ENCODE measurements around the gene ABHD12.
"Not testable (repeated sequence)": the region's sequence is repeated elsewhere in the genome, so short reads cannot be mapped to it uniquely, and the experiment has no call there.

The ABHD12 gene

DNA sequence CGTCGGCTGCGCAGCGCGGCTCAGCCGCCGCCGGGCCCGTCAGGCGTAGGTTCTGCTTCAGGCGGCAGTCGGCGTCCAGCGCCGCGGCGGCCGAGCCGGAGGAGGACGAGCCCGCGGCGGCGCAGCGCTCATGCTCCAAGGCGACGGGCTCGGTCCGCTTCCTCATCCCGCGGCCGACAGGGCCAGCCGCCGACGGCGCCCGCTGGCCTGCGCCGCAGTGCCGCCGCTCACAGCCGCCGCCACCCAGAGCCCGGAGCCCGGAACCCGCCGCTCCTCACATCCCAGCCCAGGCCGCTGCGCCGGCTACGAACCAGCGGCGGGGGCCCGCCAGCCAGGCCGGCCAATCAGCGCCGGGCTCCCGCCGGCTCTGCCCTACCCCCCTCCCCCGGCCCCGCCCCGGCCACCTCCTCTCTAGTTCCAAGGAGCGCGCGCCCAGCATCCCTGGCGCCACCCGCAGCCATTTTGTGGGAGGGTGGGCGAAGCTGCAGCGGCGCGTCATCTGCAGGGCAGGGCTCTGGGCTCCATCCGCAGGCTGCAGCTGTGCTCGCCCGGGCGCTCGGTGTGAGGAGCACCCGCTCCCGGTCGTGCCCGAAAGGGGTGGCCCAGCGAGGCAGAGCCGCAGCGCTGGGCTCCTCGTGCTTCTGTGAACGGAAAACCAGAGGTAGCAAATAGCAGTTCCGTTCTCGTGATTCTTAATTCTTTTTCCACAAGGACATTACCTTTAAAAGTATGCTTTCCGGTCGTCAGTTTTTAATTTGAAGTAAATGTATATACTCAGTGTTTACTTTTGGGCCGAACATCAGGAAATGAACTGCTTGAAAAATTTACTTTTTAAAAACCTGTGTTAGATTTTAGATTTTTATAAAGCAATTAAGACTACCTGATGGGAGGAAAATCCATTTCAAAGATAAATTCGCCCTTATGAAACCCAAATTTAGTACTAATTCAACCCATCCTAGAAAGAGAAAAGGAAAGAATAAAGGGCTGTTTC lies at the start of gene ABHD12:
Gene ABHD12, minus strand, starts transcription at position 298 of the 991 bp plus-strand sequence. Its CDS starts 132 bp downstream, at position 166.
- DNase-seq (ENCODE audit: low spot score): peak; percentile 98

DNA sequence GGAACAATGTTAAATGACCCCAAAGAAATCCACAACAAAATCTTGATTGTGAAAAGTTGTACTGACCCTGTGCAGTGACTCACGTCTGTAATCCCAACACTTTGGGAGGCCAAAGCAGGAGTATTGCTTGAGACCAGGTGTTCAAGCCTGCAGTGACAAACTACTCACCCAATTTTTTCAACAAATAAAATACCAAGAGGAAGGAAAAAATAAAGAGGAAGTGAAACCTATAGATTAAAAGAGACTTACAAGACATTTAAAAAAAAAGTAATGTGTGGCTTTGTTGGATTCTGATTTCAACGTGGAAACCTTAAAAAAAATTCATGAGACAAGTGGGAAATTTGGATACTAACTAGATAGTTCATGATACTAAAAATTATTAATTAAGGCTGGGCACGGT lies 48.7 kb upstream of the ABHD12 start:
- no peak for DNase-seq (ENCODE audit: low spot score)

DNA sequence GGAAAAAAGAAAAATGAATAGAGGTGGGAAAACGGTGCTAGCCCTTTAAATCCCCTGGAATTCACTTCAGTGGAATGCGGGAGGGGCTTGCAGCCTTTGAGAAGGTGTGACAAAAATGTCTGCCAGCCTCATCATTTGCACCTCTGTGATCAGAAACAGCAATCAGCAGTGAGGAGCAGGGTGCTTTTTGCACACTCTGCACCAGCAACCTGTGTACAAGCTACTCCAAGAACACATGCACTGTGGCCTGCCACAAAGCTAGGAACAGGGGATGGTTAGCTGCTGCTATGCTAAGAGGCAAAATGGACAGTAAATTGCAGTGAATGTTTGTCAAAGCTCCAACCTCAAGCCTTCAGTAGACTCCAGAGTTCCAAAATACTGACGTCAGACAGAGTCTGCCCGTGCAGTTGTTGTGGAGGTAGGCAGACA lies 46.5 kb upstream of the ABHD12 start:
- DNase-seq (ENCODE audit: low spot score): no peak

DNA sequence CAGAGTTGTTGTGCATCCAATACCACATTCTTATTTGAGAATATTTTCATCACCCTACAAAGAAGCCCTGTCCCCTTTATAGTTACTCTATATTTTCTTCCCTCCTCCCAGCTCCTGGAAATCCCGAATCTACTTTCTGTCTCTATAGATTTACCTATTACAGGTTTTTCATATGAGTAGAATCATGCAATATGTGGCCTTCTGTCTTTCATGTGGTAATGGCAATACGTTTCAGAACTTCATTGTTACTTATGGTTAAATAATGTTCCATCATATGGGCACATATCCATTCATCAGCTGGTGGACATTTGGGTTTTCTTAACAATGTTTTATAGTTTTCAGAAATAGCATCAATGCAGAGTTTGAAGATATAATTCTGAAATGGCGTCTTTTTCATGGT lies 33.9 kb upstream of the ABHD12 start:
- no peak for DNase-seq (ENCODE audit: low spot score)

DNA sequence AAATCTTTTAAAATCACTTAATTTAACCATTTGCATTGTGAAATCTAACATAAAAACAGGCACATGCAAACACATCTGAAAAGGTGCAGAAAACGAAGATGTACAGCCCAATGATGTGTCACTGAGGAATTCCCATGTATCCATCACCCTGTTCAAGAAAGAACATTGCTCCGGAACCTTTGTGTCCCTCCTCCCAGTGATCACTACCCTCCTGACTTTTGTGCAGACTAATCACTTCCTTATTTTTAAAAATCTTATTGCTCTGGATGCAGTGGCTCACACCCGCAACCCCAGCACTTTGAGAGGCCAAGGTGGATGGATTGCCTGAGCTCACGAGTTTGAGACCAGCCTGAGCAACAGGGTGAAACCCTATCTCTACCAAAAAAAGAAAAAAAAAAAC lies 31.4 kb upstream of the ABHD12 start:
- no peak for DNase-seq (ENCODE audit: low spot score)

DNA sequence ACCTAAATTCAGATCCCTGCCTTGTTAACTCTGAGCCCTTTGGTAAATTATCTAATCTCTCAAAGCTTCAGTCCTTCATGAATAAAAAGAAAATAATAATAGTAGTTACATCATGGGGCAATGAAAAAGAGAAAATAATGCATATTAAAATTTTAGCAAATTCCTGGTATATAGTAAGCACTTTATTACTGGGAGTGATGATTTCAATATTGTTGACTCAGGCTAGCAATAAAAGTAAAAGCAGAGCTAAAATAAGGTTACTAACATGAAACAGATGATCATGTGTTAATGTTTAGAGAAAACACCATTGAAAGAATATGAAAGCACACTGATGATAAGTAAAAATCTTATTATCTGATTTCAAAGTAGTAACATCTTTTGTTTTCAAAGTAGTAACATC lies 30.5 kb upstream of the ABHD12 start:
- DNase-seq (ENCODE audit: low spot score): no peak

DNA sequence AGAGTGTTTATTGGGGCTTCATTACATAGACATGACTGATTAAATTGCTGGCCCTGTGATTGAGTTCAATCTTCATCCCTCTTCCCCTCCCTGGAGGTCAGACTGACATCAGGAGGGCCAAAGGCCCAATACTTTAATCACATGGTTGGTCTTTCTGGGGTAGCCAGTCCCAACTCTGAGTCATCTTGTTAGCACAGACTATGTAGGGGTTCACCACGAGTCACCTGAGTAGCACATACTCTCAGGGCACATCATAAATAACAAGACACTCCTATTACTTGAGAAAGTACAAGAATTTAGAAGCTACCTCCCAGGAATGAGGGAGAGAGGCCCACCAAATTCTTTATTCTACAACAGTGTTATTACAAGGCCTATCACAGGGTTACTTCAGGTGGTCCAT lies 28.1 kb upstream of the ABHD12 start:
- no peak for DNase-seq (ENCODE audit: low spot score)

DNA sequence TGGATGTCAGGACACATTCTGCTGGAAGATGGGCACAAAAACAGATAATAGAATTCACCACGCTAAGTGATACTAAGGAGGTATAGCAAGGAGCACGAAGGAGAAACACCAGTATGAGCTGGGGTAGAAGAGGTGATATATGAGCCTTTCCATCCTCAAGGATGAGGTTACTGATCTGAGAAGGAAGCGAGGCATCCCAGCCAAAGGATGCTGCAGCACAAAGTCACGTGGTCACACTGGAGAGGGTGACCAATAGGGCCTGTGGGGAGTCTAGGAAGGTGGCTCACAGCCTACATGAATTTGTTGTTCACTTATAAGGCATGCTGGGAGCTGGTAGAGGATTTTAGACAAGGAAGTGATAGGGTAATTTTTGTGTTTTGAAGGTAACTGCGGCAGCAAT lies 18.3 kb upstream of the ABHD12 start:
- DNase-seq (ENCODE audit: low spot score): no peak

DNA sequence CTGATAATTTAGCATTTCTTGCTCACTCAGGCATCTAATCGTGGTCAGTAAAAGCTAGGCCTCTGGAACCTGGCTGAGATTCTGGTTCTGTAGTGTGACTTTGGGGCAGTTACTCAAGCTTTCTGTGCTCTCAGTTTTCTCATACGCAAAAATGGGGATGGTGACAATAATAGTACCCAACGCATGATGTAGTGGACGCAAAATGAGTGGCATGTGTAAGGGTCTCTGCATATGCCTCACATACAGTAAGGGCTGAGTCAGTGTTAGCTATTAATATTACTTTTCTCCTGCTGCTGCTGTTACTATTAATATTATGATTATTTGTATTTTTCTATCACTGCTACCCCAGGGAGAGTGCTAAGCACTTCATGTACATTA lies 17.5 kb upstream of the ABHD12 start:
- no peak for DNase-seq (ENCODE audit: low spot score)

DNA sequence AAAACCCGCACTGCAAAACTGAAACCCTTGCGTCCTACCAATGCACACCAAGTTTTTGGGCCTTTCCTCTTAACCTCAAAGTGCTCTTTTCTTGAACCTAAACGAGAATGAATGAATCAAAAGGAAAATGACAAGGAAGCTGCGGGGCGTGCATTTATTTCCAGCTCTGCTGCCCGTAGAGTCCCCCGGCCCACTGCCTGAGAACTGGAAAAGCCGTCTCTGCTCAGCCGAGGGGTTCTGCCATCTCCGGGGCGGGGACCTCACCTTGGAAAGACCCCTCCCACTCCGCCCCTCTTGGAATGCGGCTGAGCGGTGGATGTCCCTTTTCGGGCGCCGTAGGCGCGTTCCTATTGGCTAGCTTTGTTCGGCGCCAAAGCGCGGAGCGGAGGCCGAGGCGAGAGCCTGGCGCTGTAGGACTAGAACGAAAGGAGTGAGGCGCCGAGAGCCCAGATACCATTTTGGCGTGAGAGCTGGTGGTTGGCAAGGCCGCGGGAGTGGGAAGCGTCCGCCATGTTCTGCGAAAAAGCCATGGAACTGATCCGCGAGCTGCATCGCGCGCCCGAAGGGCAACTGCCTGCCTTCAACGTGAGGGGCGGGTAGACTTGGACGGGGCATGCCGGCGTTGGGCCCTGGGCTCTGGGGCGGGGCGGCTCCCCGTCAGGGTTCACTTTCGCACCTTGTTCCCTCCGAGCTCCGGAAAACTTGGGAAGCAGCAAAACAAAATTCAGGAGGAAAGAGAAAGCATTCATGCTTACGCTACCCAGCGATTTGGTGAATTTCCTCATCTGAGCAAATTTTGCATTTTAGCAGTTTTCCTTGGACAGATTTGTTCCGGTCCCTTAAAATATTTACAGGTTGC lies 16.9 kb upstream of the ABHD12 start, which contains the start of gene GINS1:
Gene GINS1, plus strand, starts transcription at position 363 of the 859 bp plus-strand sequence. Its CDS starts 148 bp downstream, at position 511.
- peak; percentile 94 for DNase-seq (ENCODE audit: low spot score)

DNA sequence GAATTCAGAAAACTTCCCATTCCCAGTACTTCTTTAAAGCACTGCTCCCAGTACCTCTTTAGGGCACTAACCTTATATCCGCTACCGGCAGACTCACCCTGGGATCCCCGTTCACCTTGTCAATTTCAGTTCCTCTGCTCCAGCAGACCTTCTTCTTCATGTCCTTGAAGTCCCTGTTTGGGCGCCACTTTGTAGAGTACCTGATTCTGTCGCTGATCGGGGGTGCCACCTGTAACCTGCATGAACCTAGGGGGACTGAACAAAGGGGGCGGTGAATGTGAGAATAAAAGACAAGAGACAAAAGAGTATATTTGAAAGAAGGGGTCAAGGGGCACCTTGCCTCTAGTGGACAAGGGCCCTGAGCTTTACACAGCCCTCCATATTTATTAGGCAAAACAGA lies 11.9 kb upstream of the ABHD12 start:
- no peak for DNase-seq (ENCODE audit: low spot score)

DNA sequence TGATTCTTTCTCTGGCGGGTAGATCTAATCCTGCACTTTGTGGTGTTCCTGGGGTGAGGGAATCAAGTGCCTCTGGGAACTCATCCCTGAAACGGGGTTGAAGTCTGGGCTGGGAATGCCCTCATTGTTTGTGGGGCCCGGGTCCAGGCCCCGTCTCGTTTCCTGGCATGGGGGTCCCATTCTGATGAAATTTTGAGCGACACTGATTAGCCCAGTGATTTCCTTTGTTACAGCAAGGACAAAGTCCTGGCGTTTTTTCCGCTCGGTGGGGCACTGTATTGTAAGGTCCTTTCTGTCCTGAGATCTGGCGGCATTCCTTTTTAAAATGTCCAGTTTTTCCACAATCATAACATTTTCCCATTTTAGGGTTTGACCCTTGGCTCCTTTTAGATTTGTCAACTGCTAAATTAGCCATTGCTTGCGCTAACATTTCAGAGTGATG lies 9.7 kb upstream of the ABHD12 start:
- DNase-seq (ENCODE audit: low spot score): not testable (repeated sequence)

DNA sequence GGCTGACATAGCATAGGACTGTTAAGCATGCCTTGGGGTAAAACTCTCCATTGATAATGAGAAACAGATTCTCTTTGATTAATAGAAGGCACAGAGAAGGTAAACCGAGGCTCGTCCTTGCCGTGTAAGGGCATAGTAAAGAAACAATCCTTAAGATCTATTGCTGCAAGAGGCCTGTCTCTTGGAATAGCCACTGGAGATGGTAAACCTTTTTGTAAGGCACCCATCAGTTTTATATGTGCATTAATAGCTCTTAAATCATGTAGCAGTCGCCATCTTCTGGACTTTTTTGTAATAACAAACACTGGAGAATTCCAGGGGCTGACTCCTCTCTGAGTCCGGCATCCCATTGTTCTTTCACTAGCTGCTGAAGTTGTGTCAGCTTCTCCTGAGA lies 8.4 kb upstream of the ABHD12 start:
- no peak for DNase-seq (ENCODE audit: low spot score)

DNA sequence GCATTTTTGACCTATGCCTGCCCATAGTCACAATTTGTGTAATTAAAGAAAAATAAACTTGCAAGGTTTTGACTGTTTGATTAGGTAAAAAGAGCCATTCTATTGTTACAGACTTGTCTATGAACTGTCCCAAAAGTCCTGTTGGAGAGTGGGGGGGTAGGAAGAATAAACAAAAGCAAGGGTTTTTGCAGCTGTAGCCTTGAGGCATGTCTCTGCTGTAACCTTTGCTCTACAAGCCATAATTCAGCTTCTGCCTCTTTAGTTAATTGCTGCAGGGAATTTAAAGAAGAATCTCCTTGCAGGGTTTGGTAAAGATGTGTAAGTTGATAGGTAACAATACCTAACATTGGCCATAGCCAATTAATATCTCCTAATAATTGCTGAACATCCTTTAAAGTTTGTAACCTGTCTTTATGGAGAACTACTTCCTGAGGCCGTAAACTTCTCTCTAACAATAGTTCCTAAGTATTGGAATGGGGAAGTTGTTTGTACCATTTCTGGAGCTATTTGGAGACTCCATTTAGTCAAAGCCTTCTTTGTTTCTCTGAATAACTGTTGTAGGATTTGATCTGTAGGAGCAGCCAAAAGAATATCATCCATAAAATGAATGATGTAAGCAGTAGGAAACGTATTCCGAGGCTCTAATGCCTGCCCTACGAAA lies 7.9 kb upstream of the ABHD12 start:
- DNase-seq (ENCODE audit: low spot score): no peak

DNA sequence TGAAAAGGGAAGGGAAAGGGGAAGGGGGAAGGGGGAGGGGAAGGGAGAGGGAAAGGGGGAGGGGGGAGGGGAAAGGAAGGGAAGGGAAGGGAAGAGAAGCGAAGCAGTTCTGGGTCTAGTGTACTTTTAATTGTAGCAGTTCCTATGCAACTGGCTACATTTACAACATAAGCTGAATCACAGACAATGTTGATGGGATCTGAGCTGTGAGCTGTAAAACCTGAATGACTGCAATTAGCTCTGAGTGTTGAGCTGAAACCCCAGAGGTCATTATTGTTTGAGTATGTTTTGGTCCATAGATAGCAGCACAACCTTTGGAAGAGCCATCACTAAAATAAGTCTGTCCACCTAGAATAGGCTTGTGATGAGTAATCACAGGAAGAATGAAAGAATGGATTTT lies 7.2 kb upstream of the ABHD12 start:
- DNase-seq (ENCODE audit: low spot score): no peak

DNA sequence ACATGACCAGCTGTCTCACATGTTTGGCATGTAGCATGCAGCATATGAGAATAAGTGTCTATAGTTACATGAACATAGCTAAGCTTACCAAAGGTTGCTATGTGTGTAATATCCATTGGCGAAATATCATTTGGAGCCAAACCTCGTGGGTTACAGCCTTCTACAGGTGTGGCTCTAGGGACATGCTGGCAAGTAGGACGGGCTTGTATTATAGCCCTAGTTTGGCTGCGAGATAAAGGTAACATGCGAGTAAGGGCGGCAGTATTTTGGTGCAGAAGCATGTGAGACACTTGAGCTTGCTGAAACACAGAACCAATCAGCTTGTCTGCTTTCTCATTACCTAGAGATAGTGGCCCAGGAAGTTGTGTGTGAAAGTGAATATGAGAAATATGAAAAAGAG lies 6.5 kb upstream of the ABHD12 start:
- DNase-seq (ENCODE audit: low spot score): no peak

DNA sequence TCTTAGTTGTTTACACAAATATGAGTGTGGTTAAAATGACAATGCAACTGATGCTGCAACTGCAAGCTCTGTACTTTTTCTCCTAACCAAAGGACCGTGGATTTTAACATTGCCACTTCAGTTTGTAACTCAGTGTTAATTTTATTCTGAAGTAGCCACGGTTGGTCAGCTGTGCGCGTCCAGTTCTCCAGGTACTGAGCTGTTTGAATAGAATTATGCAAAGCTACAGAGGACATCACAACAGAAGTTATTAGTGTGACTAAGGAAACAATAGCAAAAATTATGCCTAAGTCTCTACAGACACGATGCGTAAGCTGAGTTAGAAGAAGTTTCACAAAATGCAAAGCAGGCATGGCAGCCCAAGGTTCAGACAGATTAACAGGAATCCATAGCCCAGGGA lies 4.4 kb upstream of the ABHD12 start:
- no peak for DNase-seq (ENCODE audit: low spot score)

DNA sequence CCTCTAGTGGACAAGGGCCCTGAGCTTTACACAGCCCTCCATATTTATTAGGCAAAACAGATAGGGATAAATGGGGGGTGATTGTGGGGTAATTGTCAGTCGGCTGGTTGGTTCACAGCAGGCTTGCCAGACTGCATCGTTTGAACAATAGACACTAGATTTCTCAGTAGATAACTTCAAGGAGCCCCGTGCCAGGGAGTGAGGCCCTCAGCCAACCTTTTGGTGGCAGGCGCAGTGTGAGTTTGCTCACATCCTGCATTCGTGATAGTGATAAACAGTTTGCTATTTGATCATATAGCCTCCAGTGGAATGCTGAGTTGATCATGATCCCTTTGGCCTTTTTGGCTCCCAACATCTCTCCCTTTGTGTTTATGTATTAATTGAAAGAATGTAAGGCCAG lies 3.6 kb upstream of the ABHD12 start:
- no peak for DNase-seq (ENCODE audit: low spot score)

DNA sequence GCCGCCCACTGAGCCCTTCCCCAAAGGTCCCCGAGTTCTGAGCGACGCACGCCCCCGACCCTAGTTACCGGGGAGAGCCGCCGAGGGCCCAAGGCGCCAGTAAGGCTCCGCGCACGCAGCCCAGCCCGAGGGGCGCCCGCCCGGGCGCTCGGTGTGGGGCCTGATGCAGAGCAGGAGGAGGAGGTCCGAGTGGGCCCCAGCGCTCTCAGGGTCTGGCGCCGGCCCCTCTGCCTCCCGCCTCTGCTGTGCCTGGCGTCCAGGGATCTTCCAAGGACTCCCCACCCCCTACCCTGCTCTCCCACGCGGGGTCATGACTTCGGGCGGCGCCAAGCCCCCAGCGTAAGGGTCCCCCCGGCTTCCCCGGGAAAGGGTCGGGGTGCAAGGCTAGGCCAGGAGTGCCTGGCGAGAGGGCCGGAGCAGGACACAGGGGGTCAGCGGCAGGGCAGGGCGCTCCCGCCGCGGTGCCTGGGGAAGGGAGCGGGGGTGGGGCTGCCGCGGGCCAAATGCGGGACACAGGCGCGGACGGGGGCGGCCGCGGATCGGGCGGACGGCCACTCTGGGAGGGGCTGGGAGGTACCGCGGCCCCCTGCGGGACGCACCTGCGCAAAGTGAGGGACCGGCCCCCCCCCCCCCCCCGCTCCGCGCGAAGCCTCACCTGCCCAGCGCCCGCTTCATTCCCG lies 637 bp downstream of the ABHD12 start:
- DNase-seq (ENCODE audit: low spot score): peak; percentile 72

DNA sequence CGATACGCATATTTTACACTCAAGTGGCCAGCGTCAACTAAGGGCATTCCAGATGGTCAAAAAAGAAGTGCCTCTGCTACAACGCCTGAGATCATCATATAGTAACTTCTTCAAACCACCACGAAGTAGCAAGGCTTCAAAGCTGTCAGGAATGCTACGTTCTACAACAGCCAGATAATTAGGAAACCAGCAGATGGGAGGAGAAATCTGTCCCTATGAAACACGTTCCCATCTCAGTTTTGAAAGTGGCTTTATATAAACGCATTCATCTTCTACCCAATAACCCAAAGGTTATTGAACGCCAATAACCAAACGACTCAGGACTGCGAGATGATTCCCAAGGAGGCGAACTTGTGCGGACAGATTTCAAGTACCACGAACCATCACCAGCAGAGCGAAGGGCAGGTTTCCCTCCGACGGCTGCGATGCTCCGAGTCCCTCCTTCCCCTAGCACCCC lies 1.2 kb downstream of the ABHD12 start:
- no peak for DNase-seq (ENCODE audit: low spot score)

DNA sequence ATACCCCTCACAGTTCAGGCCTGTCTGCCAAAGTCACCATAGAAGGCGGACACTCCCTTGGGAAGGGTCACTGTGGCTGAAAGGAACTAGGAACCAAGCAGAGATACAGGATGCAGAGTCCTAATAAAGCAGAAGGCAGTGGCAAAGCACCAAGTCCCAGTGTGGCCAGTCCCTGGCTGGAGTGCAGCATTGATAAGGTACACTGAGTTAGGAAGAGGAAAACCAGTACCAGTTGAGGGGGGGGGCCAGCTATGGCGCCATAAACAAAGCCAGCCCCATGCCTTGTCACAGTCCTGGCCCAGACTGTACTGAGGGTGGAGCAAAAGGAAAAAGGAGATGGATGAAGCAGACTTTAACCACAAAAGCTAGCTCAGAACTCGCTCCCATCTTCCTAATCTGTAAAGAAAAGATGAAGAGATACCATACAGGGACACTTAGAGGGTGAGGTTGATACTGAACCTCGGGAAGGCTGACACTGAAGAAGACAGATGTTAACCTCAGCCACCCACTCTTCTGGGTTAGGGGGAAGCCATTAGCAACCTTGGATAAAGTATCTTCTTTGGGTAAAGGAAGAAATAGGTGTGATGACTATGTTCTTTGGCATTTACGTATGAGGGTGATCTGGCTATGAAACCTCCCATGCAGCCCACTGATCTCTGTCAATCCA lies 7.8 kb downstream of the ABHD12 start:
- DNase-seq (ENCODE audit: low spot score): no peak
